ENCODE data around the gene SYCP2L.

SYCP2L gene

DNA sequence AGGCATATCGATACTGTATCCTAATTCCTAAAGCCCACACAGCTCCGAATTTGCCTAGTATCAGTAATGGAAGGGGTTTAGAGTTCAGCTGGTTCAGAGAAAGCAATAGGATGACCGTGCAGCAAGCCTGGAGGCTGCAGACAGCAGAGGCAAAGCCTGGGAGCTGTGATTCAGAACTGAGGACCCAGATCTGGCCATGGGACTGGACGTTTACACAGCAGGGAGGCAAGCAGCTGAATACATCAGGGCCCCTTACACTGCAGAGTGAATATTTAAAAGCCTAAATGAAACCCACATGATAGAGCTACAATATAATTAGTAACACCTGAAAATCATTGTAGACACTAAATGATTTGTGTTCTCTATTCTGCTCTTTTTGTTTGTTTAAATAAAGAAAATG, 119.2 kb downstream of the SYCP2L start:
- TF ChIP-seq, protein P1, sequence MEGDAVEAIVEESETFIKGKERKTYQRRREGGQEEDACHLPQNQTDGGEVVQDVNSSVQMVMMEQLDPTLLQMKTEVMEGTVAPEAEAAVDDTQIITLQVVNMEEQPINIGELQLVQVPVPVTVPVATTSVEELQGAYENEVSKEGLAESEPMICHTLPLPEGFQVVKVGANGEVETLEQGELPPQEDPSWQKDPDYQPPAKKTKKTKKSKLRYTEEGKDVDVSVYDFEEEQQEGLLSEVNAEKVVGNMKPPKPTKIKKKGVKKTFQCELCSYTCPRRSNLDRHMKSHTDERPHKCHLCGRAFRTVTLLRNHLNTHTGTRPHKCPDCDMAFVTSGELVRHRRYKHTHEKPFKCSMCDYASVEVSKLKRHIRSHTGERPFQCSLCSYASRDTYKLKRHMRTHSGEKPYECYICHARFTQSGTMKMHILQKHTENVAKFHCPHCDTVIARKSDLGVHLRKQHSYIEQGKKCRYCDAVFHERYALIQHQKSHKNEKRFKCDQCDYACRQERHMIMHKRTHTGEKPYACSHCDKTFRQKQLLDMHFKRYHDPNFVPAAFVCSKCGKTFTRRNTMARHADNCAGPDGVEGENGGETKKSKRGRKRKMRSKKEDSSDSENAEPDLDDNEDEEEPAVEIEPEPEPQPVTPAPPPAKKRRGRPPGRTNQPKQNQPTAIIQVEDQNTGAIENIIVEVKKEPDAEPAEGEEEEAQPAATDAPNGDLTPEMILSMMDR (IDR thresholded peaks at IDR 0.05; ENCODE audit: unreplicated experiment in 3 of 3), result no peak
- no peaks in the 10 kb centered on the region for H3K9me3 Mint-ChIP-seq
- H3K4me3 Mint-ChIP-seq, result no peak overlapping the region
- no peaks in the 10 kb centered on the region for H3K27me3 Mint-ChIP-seq (ENCODE audit: low read depth)
- peaks cover 4% of the 10 kb centered on the region for H3K36me3 Mint-ChIP-seq (ENCODE audit: low read depth)
- peaks cover 14% of the 10 kb centered on the region for H3K4me1 Mint-ChIP-seq
- no peak overlapping the region for H3K27ac Mint-ChIP-seq

DNA sequence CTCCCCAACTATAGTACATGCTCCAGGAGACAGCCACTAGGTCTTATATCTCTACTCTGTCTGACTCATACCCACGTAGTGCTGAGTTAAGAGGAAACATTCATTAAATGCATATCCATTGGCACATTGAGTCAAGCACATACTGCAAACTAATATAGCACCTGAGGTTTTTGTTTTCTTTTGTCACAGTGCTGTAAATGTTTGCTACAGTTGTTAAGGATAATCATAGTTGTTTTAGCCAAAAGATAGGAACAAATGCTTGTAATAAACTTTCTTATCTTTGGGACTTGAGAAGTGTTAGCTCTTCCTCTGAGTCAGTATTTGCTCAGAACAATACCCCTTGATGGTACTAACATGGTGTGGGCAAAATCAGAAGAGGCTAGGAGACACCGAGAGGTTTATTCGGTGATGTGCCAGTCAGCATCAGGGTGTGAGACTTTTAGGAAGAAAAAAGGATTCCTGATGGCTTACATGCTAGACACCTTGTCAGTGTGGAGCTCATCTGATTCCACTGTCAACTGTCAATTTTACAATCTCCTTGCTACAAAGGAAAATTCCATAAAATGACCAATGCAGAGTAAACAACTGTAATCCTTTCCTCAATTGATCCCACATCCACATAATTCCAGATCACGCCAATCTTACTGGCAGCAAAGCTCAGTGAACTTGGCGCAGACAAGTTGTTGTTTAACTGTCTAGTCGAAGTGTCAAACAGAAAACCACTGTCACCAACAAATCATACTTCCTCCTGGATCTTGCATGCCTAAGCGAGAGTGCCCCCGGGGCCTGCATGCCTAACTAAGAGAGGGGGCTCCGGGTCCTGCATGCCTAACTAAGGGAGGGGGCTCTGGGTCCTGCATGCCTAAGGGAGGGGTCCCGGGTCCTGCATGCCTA, 121.1 kb downstream of the SYCP2L start:
- no peaks in the 10 kb centered on the region for H3K9me3 Mint-ChIP-seq
- H3K27ac Mint-ChIP-seq, result peak overlapping the region in 2 of 3 experiments; percentile 20 to 30
- no peaks in the 10 kb centered on the region for H3K27me3 Mint-ChIP-seq (ENCODE audit: low read depth)
- TF ChIP-seq, protein P1 (IDR thresholded peaks at IDR 0.05; ENCODE audit: unreplicated experiment in 3 of 3), result no peak
- H3K36me3 Mint-ChIP-seq (ENCODE audit: low read depth), result peaks cover 4% of the 10 kb centered on the region
- H3K4me1 Mint-ChIP-seq, result peaks cover 20% of the 10 kb centered on the region
- H3K4me3 Mint-ChIP-seq, result no peak overlapping the region

DNA sequence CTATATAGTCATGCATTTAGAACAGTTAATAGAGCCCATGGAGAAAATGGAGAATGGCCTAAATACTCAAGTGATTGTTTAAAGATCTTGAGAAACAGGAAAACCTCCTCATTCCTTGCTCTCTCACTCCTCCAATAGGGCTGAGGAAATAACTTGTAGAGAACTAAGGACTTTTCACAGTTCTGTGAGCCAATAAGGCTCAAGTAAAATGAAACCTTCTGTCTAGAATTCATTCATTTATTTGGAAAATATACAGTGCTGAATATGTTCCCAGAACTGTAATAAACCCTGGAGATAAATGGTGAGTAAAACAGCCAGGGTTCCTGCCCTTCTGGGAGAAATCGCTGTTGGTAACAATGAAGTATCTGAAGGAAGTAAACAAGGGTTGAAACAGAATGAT, 122.0 kb downstream of the SYCP2L start:
- Mint-ChIP-seq H3K9me3 (no peaks in the 10 kb centered on the region), H3K27ac (peak overlapping the region; percentile 13 to 30 (median 20)), H3K4me3 (no peak overlapping the region), H3K27me3 (ENCODE audit: low read depth) (no peaks in the 10 kb centered on the region), H3K36me3 (ENCODE audit: low read depth) (peaks cover 4% of the 10 kb centered on the region), H3K4me1 (peaks cover 24% of the 10 kb centered on the region)
- TF ChIP-seq, protein P1 (IDR thresholded peaks at IDR 0.05; ENCODE audit: unreplicated experiment in 3 of 3), result no peak

DNA sequence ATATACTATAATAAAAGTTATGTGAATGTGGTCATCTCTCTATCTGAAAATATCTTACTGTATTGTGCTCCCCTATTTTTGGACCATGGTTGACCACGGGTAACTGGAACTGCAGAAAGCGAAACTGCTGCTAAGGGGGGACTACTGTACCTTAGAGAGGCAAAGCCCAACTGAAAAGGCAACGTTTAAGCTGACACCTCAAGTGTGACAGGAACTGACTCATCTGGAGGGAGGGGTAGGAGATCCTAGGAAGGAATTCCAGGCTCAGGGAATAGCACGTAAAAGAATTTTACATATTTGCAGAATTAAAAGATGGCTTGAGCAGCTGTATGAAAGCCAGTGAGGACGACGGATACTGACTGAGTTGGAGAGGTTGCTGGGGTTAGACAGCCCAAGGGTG, 122.5 kb downstream of the SYCP2L start:
- Mint-ChIP-seq H3K27ac (peak overlapping the region in 2 of 3 experiments; percentile 17 to 52), H3K4me1 (peaks cover 24% of the 10 kb centered on the region), H3K4me3 (no peak overlapping the region), H3K36me3 (ENCODE audit: low read depth) (peaks cover 4% of the 10 kb centered on the region), H3K9me3 (no peaks in the 10 kb centered on the region), H3K27me3 (ENCODE audit: low read depth) (no peaks in the 10 kb centered on the region)
- TF ChIP-seq, protein P1 (IDR thresholded peaks at IDR 0.05; ENCODE audit: unreplicated experiment in 3 of 3), result no peak

- H3K27ac Mint-ChIP-seq, result no peak overlapping the region
- peaks cover 24% of the 10 kb centered on the region for H3K4me1 Mint-ChIP-seq
- no peaks in the 10 kb centered on the region for H3K9me3 Mint-ChIP-seq
- TF ChIP-seq, protein P1 (IDR thresholded peaks at IDR 0.05; ENCODE audit: unreplicated experiment in 3 of 3), result no peak
- H3K36me3 Mint-ChIP-seq (ENCODE audit: low read depth), result peaks cover 4% of the 10 kb centered on the region
- no peaks in the 10 kb centered on the region for H3K27me3 Mint-ChIP-seq (ENCODE audit: low read depth)
- H3K4me3 Mint-ChIP-seq, result no peak overlapping the region
These were observed 125.0 kb downstream of the SYCP2L start for GRCh38 chr6:11011787-11012234.
